ENCODE measurements around the gene FMN1.

DNA sequence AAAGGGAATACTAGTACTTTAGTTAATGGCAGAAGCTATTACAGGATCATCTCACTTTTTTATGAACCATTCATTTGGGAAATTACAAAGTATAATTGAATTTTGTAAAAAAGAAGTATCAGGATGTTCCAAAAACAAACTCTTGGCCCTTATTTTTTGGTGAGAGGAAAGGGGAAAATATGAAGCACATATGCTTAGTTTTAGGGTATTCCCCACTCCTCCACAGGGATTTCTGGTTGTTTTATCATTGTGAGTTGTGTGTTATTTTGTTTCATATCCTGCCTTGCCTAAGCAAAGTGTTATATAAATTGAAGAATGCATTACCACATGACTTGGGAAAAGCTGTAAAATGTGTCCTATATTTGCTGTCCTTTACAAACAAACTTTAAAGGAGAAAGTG is 227.0 kb downstream of the FMN1 start:
- TF ChIP-seq, protein P1, sequence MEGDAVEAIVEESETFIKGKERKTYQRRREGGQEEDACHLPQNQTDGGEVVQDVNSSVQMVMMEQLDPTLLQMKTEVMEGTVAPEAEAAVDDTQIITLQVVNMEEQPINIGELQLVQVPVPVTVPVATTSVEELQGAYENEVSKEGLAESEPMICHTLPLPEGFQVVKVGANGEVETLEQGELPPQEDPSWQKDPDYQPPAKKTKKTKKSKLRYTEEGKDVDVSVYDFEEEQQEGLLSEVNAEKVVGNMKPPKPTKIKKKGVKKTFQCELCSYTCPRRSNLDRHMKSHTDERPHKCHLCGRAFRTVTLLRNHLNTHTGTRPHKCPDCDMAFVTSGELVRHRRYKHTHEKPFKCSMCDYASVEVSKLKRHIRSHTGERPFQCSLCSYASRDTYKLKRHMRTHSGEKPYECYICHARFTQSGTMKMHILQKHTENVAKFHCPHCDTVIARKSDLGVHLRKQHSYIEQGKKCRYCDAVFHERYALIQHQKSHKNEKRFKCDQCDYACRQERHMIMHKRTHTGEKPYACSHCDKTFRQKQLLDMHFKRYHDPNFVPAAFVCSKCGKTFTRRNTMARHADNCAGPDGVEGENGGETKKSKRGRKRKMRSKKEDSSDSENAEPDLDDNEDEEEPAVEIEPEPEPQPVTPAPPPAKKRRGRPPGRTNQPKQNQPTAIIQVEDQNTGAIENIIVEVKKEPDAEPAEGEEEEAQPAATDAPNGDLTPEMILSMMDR (conservative IDR thresholded peaks at IDR 0.05), result no peak
- no peak for TF ChIP-seq ZFX (IDR thresholded peaks at IDR 0.05)

All from C4-2B (cell line).